Spleen (tissue), 7 donors: Measurements from ENCODE around the gene SCYL1.

Experiments
- CTCF ChIP-seq, 11 experiments: fragments of 200-600 bp in 7 of 11; fragments of 450-650 bp in 4 of 11; sonication (generic) in 4 of 11; IDR thresholded peaks in 8 of 11; conservative IDR thresholded peaks in 3 of 11; 1 replicate in 7 of 11; 2 replicates in 4 of 11; pipeline versions ENCODE4 v1.4.0 to v1.8.0; 2016 to 2021; ENCODE audit warnings: antibody characterized with exemption in 11 of 11, inconsistent platforms in 4 of 11, mild to moderate bottlenecking in 1 of 11
- POLR2A ChIP-seq, 3 donors: fragments of 450-650 bp; IDR thresholded peaks; one replicate each; pipeline ENCODE4 v1.5.1; 2017; ENCODE audit warnings: antibody characterized with exemption in 3 of 3, mild to moderate bottlenecking in 1 of 3
- POLR2AphosphoS5 ChIP-seq, 3 donors: sonication (generic); formaldehyde crosslinking; IDR thresholded peaks; one replicate each; pipeline ENCODE4 v1.5.1; 2017; ENCODE audit warnings: antibody characterized with exemption in 3 of 3
- donor health status: DM: no; HTN: no; CAD: no; lungs with moderate emphysema.
- donor health status: DM: no; HTN: no; CAD: no.
- donor health status: DM: no; HTN: no; CAD: no.

- TF ChIP-seq CTCF (IDR thresholded peaks at IDR 0.05 in 8 of 11, conservative IDR thresholded peaks at IDR 0.05 in 3 of 11) (no peak), POLR2A (IDR thresholded peaks at IDR 0.05) (no peak), POLR2AphosphoS5 (IDR thresholded peaks at IDR 0.05) (no peak)
Observed at GRCh38 chr11:65559951-65560537, 35.2 kb downstream of the SCYL1 start.
